ENCODE data around the gene PFDN6. TPM values are rescaled to one million over a fixed set of nuclear protein-coding genes. Genes with fewer than 3 reads are reported as not detected.

The PFDN6 gene
- total RNA-seq, 1 experiment from 2014 or later: 83.4 TPM

- ChIA-PET CTCF (interaction anchor here (0.5 to 1.0 kb wide), 2 partner anchors 190 to 250 kb away, joined by 3 read pairs; no protein-coding TSS in a partner anchor), POLR2A (ENCODE audit: low non-redundant PET) (interaction anchor here (0.6 to 2.0 kb wide), 2 partner anchors 16 to 278 kb away, joined by 8 to 13 read pairs; no protein-coding TSS in a partner anchor)
- intact Hi-C loops (cut with micrococcal nuclease; ENCODE audit: unreplicated experiment): loop anchor here (1.0 to 2.0 kb wide), 4 partner anchors 41 to 131 kb away; partner anchors contain the start of genes RING1, RXRB and SLC39A7
- TSS peak; percentile 69 for BruUV-seq (replicated peaks)
- Histone ChIP-seq H3K36me3 (ENCODE audit: insufficient read depth, low read length, poor library complexity, severe bottlenecking) (peaks cover 3% of the 10 kb centered on the region), H3K4me3 (ENCODE audit: low read depth, low read length, poor library complexity, severe bottlenecking) (peak overlapping the region; percentile 59), H3K27me3 (replicated peaks; ENCODE audit: insufficient read depth, low read depth, low read length, poor library complexity) (no peaks in the 10 kb centered on the region), H3K4me1 (ENCODE audit: insufficient read depth, low read length, poor library complexity, severe bottlenecking) (peaks cover 16% of the 10 kb centered on the region), H3K27ac (ENCODE audit: low read depth, low read length, poor library complexity, severe bottlenecking) (peak overlapping the region; percentile 94), H3K9me3 (ENCODE audit: low read depth, low read length, poor library complexity, severe bottlenecking) (no peaks in the 10 kb centered on the region)
- DNase-seq (ENCODE audit: low spot score): no peak
- TF ChIP-seq EZH2 (IDR thresholded peaks at IDR 0.05; ENCODE audit: borderline replicate concordance, low read depth, low read length, poor library complexity, severe bottlenecking): no peak
- TF ChIP-seq, protein P1, sequence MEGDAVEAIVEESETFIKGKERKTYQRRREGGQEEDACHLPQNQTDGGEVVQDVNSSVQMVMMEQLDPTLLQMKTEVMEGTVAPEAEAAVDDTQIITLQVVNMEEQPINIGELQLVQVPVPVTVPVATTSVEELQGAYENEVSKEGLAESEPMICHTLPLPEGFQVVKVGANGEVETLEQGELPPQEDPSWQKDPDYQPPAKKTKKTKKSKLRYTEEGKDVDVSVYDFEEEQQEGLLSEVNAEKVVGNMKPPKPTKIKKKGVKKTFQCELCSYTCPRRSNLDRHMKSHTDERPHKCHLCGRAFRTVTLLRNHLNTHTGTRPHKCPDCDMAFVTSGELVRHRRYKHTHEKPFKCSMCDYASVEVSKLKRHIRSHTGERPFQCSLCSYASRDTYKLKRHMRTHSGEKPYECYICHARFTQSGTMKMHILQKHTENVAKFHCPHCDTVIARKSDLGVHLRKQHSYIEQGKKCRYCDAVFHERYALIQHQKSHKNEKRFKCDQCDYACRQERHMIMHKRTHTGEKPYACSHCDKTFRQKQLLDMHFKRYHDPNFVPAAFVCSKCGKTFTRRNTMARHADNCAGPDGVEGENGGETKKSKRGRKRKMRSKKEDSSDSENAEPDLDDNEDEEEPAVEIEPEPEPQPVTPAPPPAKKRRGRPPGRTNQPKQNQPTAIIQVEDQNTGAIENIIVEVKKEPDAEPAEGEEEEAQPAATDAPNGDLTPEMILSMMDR (conservative IDR thresholded peaks at IDR 0.05; ENCODE audit: low read depth, low read length): no peak
Observed at GRCh38 chr6:33249732-33250630, 39.4 kb upstream of the PFDN6 start.

DNA sequence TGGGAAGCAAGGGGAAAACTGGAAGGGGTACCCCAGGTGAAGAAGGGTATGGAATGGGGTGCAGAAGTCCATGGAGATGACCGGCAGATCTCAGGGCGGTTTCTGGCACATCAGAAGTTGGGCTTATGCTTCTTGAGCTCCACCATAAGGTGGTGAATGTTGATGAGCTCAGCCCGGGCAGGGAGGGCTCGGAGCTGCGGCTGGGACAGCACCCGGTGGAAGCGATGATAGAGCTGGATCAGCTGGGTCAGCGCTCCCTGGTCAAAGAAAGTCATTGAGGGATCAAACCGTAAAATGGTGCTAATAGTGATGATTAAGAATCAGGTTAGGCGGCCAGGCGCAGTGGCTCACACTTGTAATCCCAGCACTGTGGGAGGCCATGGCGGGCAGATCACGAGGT is 38.7 kb upstream of the PFDN6 start:
- Histone ChIP-seq H3K36me3 (ENCODE audit: insufficient read depth, low read length, poor library complexity, severe bottlenecking) (peaks cover 3% of the 10 kb centered on the region), H3K4me3 (ENCODE audit: low read depth, low read length, poor library complexity, severe bottlenecking) (no peak overlapping the region), H3K27me3 (replicated peaks; ENCODE audit: insufficient read depth, low read depth, low read length, poor library complexity) (no peaks in the 10 kb centered on the region), H3K27ac (ENCODE audit: low read depth, low read length, poor library complexity, severe bottlenecking) (no peak overlapping the region), H3K4me1 (ENCODE audit: insufficient read depth, low read length, poor library complexity, severe bottlenecking) (peaks cover 16% of the 10 kb centered on the region), H3K9me3 (ENCODE audit: low read depth, low read length, poor library complexity, severe bottlenecking) (no peaks in the 10 kb centered on the region)
- no peak for DNase-seq (ENCODE audit: low spot score)
- BruUV-seq (replicated peaks): no TSS peak
- intact Hi-C loops (cut with micrococcal nuclease; ENCODE audit: unreplicated experiment): no loop called here
- TF ChIP-seq EZH2 (IDR thresholded peaks at IDR 0.05; ENCODE audit: borderline replicate concordance, low read depth, low read length, poor library complexity, severe bottlenecking): no peak
- TF ChIP-seq, protein P1 (conservative IDR thresholded peaks at IDR 0.05; ENCODE audit: low read depth, low read length): no peak
- ChIA-PET POLR2A (ENCODE audit: low non-redundant PET) (interaction anchor here (0.6 kb wide), 1 partner anchor 95 kb away, joined by 21 read pairs; no protein-coding TSS in a partner anchor), CTCF (no interaction called here)

DNA sequence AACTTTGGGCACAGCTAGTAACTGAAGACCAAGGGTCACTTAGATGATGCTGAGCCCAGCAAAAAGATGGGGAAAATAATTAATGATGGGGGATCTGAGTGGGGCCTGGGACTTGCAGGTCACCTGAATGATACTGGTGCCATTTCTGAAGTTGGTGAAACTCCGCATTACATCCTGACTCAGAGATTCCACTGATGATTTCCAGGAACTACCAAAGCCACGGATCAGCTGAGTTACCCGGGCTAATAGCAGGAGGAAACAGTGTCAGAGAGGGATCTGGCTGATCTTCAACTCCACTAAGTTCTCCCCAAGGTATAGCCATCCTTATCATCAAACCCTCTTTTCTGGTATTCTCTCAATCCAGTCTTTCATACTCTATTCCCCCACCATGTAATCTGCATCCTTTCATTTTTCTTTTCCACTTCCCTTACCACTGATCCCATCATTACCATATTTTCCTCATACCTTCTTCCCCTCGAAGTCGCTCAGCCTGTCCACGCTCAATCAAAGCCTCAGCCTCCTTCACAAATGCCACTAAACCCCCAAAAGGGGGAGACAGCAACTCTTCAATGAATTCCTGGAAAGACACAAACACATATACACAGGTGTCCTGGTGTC is 37.9 kb upstream of the PFDN6 start:
- Histone ChIP-seq H3K36me3 (ENCODE audit: insufficient read depth, low read length, poor library complexity, severe bottlenecking) (peaks cover 3% of the 10 kb centered on the region), H3K27me3 (replicated peaks; ENCODE audit: insufficient read depth, low read depth, low read length, poor library complexity) (no peaks in the 10 kb centered on the region), H3K4me3 (ENCODE audit: low read depth, low read length, poor library complexity, severe bottlenecking) (no peak overlapping the region), H3K4me1 (ENCODE audit: insufficient read depth, low read length, poor library complexity, severe bottlenecking) (peaks cover 16% of the 10 kb centered on the region), H3K9me3 (ENCODE audit: low read depth, low read length, poor library complexity, severe bottlenecking) (no peaks in the 10 kb centered on the region), H3K27ac (ENCODE audit: low read depth, low read length, poor library complexity, severe bottlenecking) (no peak overlapping the region)
- no peak for TF ChIP-seq EZH2 (IDR thresholded peaks at IDR 0.05; ENCODE audit: borderline replicate concordance, low read depth, low read length, poor library complexity, severe bottlenecking)
- TF ChIP-seq, protein P1 (conservative IDR thresholded peaks at IDR 0.05; ENCODE audit: low read depth, low read length): no peak
- POLR2A ChIA-PET (ENCODE audit: low non-redundant PET): no interaction called here
- CTCF ChIA-PET: no interaction called here
- intact Hi-C loops (cut with micrococcal nuclease; ENCODE audit: unreplicated experiment): no loop called here
- no peak for DNase-seq (ENCODE audit: low spot score)
- BruUV-seq (replicated peaks): no TSS peak
